Fibroblast of skin of right biceps (primary cell): ENCODE measurements around the gene COL4A2.

Experiments
- DNase-seq: peaks from one replicate; pipeline ENCODE4 v3.0.0-alpha.2; 2013

Gene COL4A2

GRCh38 chr13:110503979-110504499 is 197.0 kb downstream of the COL4A2 start:
- no peak for DNase-seq

GRCh38 chr13:110505594-110505993 is 198.5 kb downstream of the COL4A2 start:
- DNase-seq = no peak

- DNase-seq = no peak
Observed at GRCh38 chr13:110506396-110506795, 199.3 kb downstream of the COL4A2 start.

- DNase-seq = no peak
Observed at GRCh38 chr13:110506859-110507566, 199.9 kb downstream of the COL4A2 start.

- DNase-seq = no peak
Observed at GRCh38 chr13:110507678-110508381, 200.7 kb downstream of the COL4A2 start.

- no peak for DNase-seq
Observed at GRCh38 chr13:110509478-110509926, 202.4 kb downstream of the COL4A2 start.

GRCh38 chr13:110509971-110510786 is 203.1 kb downstream of the COL4A2 start:
- DNase-seq = no peak

- DNase-seq = no peak
Observed at GRCh38 chr13:110511509-110512181, 204.6 kb downstream of the COL4A2 start.

- no peak for DNase-seq
Observed at GRCh38 chr13:110512198-110512740, 205.2 kb downstream of the COL4A2 start.

GRCh38 chr13:110516500-110516899 is 209.4 kb downstream of the COL4A2 start:
- no peak for DNase-seq

- DNase-seq = no peak
Observed at GRCh38 chr13:110517505-110518225, 210.6 kb downstream of the COL4A2 start.

- no peak for DNase-seq
Observed at GRCh38 chr13:110518226-110518525, 211.1 kb downstream of the COL4A2 start.

- no peak for DNase-seq
Observed at GRCh38 chr13:110518571-110518970, 211.5 kb downstream of the COL4A2 start.

GRCh38 chr13:110519046-110519445 is 212.0 kb downstream of the COL4A2 start:
- DNase-seq = no peak

- no peak for DNase-seq
Observed at GRCh38 chr13:110519506-110519905, 212.4 kb downstream of the COL4A2 start.

- DNase-seq = no peak
Observed at GRCh38 chr13:110520431-110521295, 213.6 kb downstream of the COL4A2 start.

- no peak for DNase-seq
Observed at GRCh38 chr13:110521296-110521680, 214.2 kb downstream of the COL4A2 start.

GRCh38 chr13:110521946-110522345 is 214.9 kb downstream of the COL4A2 start:
- DNase-seq = no peak

- DNase-seq = no peak
Observed at GRCh38 chr13:110522721-110523120, 215.6 kb downstream of the COL4A2 start.

GRCh38 chr13:110523180-110523579 is 216.1 kb downstream of the COL4A2 start:
- DNase-seq = no peak
